ENCODE data around the gene DNAJC6.

Gene DNAJC6

GRCh38 chr1:65292861-65293593 lies 16.3 kb upstream of the DNAJC6 start:
- DNase-seq (ENCODE audit: low read depth) = no peak

GRCh38 chr1:65297706-65298105 lies 11.6 kb upstream of the DNAJC6 start:
- no peak for DNase-seq (ENCODE audit: low read depth)

- no peak for DNase-seq (ENCODE audit: low read depth)
Observed at GRCh38 chr1:65299328-65299727, 10.0 kb upstream of the DNAJC6 start.

GRCh38 chr1:65308781-65309303 lies 501 bp upstream of the DNAJC6 start:
- DNase-seq (ENCODE audit: low read depth) = no peak

GRCh38 chr1:65310078-65310587 lies 790 bp downstream of the DNAJC6 start:
- DNase-seq (ENCODE audit: low read depth) = no peak

- no peak for DNase-seq (ENCODE audit: low read depth)
Observed at GRCh38 chr1:65311760-65312159, 2.4 kb downstream of the DNAJC6 start.

- no peak for DNase-seq (ENCODE audit: low read depth)
Observed at GRCh38 chr1:65316233-65316632, 6.9 kb downstream of the DNAJC6 start.

GRCh38 chr1:65317866-65318653 lies 8.7 kb downstream of the DNAJC6 start:
- DNase-seq (ENCODE audit: low read depth) = no peak

- no peak for DNase-seq (ENCODE audit: low read depth)
Observed at GRCh38 chr1:65319141-65319540, 9.8 kb downstream of the DNAJC6 start.

GRCh38 chr1:65319754-65320153 lies 10.4 kb downstream of the DNAJC6 start:
- DNase-seq (ENCODE audit: low read depth) = no peak

GRCh38 chr1:65321879-65322278 lies 12.5 kb downstream of the DNAJC6 start:
- no peak for DNase-seq (ENCODE audit: low read depth)

- no peak for DNase-seq (ENCODE audit: low read depth)
Observed at GRCh38 chr1:65323246-65323645, 13.9 kb downstream of the DNAJC6 start.

- no peak for DNase-seq (ENCODE audit: low read depth)
Observed at GRCh38 chr1:65330021-65330420, 20.7 kb downstream of the DNAJC6 start.

- DNase-seq (ENCODE audit: low read depth) = no peak
Observed at GRCh38 chr1:65330822-65331221, 21.5 kb downstream of the DNAJC6 start.

- DNase-seq (ENCODE audit: low read depth) = no peak
Observed at GRCh38 chr1:65332821-65333220, 23.5 kb downstream of the DNAJC6 start.

GRCh38 chr1:65334081-65334480 lies 24.7 kb downstream of the DNAJC6 start:
- DNase-seq (ENCODE audit: low read depth) = no peak

GRCh38 chr1:65339866-65340468 lies 30.6 kb downstream of the DNAJC6 start:
- no peak for DNase-seq (ENCODE audit: low read depth)

GRCh38 chr1:65341381-65341780 lies 32.0 kb downstream of the DNAJC6 start:
- no peak for DNase-seq (ENCODE audit: low read depth)

GRCh38 chr1:65343286-65343685 lies 33.9 kb downstream of the DNAJC6 start:
- no peak for DNase-seq (ENCODE audit: low read depth)

- no peak for DNase-seq (ENCODE audit: low read depth)
Observed at GRCh38 chr1:65344171-65344814, 35.0 kb downstream of the DNAJC6 start.

- no peak for DNase-seq (ENCODE audit: low read depth)
Observed at GRCh38 chr1:65346190-65346589, 36.8 kb downstream of the DNAJC6 start.

Data from stimulated activated CD8-positive, alpha-beta memory T cell treated with anti-CD3 and anti-CD28 coated beads, Interleukin-7, amount 100 ng/mL, for 24 hours (primary cell).